ENCODE measurements around the gene SUFU. TPM values are rescaled to one million over a fixed set of nuclear protein-coding genes. Genes with fewer than 3 reads are reported as not detected.

SUFU gene
- total RNA-seq, 4 donors from 2014 or later = 5.0 to 8.9 (median 6.8) TPM

- no peak for DNase-seq
- Histone ChIP-seq H3K4me1 (peaks cover 30 to 71% (median 55%) of the 10 kb centered on the region in 3 donors), H3K36me3 (peaks cover 0 to 7% (median 0%) of the 10 kb centered on the region in 3 donors), H3K27me3 (no peaks in the 10 kb centered on the region), H3K27ac (peak overlapping the region in 3 of 4 donors; percentile 66 to 82 (median 75)), H3K4me3 (no peak overlapping the region), H3K9me3 (no peaks in the 10 kb centered on the region)
- 57 to 79% methylated on average over 8 to 9 of the region's 9 CpGs for WGBS, 2 donors
- TF ChIP-seq POLR2A (IDR thresholded peaks at IDR 0.05) (no peak), CTCF (IDR thresholded peaks at IDR 0.05) (no peak)
- intact Hi-C loops (cut with DNase I) = no loop called here
Measured at GRCh38 chr10:102676534-102677315, 173.0 kb downstream of the SUFU start.

- H3K4me1 ChIP-seq = peaks cover 30 to 69% (median 55%) of the 10 kb centered on the region in 3 donors
- peak overlapping the region in 2 of 4 donors; percentile 75 to 82 for H3K27ac ChIP-seq
- H3K9me3 ChIP-seq = no peaks in the 10 kb centered on the region
- H3K27me3 ChIP-seq = no peaks in the 10 kb centered on the region
- 78 to 82% methylated on average over 7 to 9 of the region's 9 CpGs for WGBS, 2 donors
- no peak for DNase-seq
- no peak overlapping the region for H3K4me3 ChIP-seq
- H3K36me3 ChIP-seq = peaks cover 0 to 10% (median 0%) of the 10 kb centered on the region in 3 donors
- no peak for TF ChIP-seq POLR2A (IDR thresholded peaks at IDR 0.05)
- TF ChIP-seq CTCF (IDR thresholded peaks at IDR 0.05) = no peak
- intact Hi-C loops (cut with DNase I) = no loop called here
Measured at GRCh38 chr10:102677331-102678067, 173.7 kb downstream of the SUFU start.

- no peak for DNase-seq
- Histone ChIP-seq H3K4me1 (peaks cover 30 to 63% (median 55%) of the 10 kb centered on the region in 3 donors), H3K36me3 (peaks cover 0 to 10% (median 0%) of the 10 kb centered on the region in 3 donors), H3K27me3 (no peaks in the 10 kb centered on the region), H3K27ac (peak overlapping the region in 1 of 4 donors; percentile 75), H3K4me3 (no peak overlapping the region), H3K9me3 (no peaks in the 10 kb centered on the region)
- TF ChIP-seq POLR2A (IDR thresholded peaks at IDR 0.05) = no peak
- TF ChIP-seq CTCF (IDR thresholded peaks at IDR 0.05) = no peak
- intact Hi-C loops (cut with DNase I) = no loop called here
- WGBS, 2 donors = 88 to 93% methylated on average over 9 of the region's 9 CpGs
Measured at GRCh38 chr10:102678068-102678400, 174.3 kb downstream of the SUFU start.

- Histone ChIP-seq H3K9me3 (no peaks in the 10 kb centered on the region), H3K27me3 (no peaks in the 10 kb centered on the region), H3K4me3 (peak overlapping the region in 1 of 4 donors; percentile 39), H3K36me3 (peaks cover 0 to 14% (median 0%) of the 10 kb centered on the region in 3 donors), H3K27ac (peak overlapping the region in 3 of 4 donors; percentile 14 to 39 (median 15)), H3K4me1 (peaks cover 24 to 55% (median 46%) of the 10 kb centered on the region in 3 donors)
- DNase-seq = no peak
- TF ChIP-seq CTCF (IDR thresholded peaks at IDR 0.05) (peak in 5 of 6 experiments; percentile 45 to 62 (median 54)), POLR2A (IDR thresholded peaks at IDR 0.05) (no peak)
- 6 to 9% methylated on average over 2 to 6 of the region's 9 CpGs for WGBS, 2 donors
- intact Hi-C loops (cut with DNase I) = no loop called here
Measured at GRCh38 chr10:102678842-102679289, 175.1 kb downstream of the SUFU start.

GRCh38 chr10:102679596-102679995 lies 175.8 kb downstream of the SUFU start:
- no peak overlapping the region for H3K27ac ChIP-seq

More at GRCh38 chr10:102679596-102679995, 175.8 kb downstream of the SUFU start:
- peaks cover 17 to 48% (median 39%) of the 10 kb centered on the region in 3 donors for H3K4me1 ChIP-seq
- H3K27me3 ChIP-seq = no peaks in the 10 kb centered on the region
- DNase-seq = no peak
- intact Hi-C loops (cut with DNase I) = no loop called here
- H3K36me3 ChIP-seq = peaks cover 0 to 22% (median 0%) of the 10 kb centered on the region in 3 donors
- 98 to 100% methylated on average over 4 of the region's 4 CpGs for WGBS, 2 donors
- H3K9me3 ChIP-seq = no peaks in the 10 kb centered on the region
- H3K4me3 ChIP-seq = no peak overlapping the region
- TF ChIP-seq POLR2A (IDR thresholded peaks at IDR 0.05) (no peak), CTCF (IDR thresholded peaks at IDR 0.05) (no peak)

All from esophagus squamous epithelium (tissue), 5 donors.